Activated CD8-positive, alpha-beta memory T cell treated with anti-CD3 and anti-CD28 coated beads for 4 hours (primary cell): ENCODE results near the gene SCNN1A.
A peak's percentile ranks its signal among the peaks of the same experiment; 100 is the strongest.

Experiments
- DNase-seq, 2 donors: peaks; one replicate each; pipeline ENCODE4 v3.0.0-alpha.2; 2020; ENCODE audit warnings: low read depth in 2 of 2

SCNN1A gene

DNA sequence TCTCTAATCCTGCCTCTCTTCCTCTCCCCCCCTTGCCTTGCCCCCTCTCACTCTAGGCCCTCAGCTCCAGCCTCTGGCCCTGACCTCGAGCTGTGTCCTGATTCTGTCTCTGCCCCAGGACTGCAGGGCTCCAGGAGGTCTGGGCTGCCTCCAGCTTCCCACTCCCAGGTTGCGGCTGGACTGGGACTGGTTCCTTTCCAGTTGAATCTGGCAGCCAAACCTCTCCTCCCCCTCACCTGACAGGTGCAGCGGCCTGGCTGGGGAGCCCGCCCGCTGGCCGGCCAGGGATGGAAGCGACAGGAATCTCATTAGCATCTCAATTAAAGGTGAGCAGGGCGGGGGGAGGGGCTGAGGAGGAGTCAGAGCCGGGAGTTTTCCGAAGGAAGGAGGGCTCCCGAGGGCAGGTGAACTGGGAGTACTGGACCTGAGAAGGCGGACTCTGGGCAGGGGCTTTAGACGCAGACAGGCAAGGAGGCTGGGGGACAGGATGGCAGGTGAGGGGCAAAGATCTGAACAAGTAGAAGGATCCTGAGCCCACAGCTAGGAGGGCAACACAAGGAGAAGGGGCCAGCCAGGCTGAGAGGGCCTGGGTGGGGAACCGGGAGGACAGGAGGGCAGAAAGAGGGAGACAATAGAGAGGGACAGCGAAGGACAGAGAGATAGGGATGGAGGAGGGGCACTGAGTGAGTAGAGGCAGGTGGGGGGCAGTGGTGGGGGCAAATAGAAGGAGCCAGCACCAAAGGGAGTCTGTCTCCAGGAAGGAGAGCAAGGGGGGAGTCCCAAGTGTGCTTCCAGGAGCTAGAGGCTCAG lies at the start of gene SCNN1A:
Gene SCNN1A, minus strand, starts transcription at position 295 of the 810 bp plus-strand sequence. CDS start 780 bp downstream, outside the sequence.
- no peak for DNase-seq

DNA sequence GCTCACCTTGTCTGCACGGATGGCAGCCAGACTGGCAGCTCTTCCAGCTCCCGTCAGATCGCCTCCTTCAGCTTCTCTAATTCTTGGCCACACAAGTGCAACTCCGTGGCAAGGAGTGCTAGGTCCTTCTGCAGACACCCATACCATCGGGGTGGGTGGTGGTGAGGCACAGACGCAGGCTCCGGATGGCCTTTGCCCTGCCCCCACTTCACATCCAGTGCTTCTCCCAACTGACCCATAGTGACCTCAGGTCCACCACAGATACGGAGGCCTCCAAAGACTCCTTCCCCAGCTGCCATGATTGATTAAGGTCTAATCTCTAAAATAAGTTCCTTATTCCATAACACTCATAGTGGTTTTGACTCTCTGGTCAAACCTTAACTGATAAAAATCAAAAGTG lies 49.5 kb upstream of the SCNN1A start:
- no peak for DNase-seq

DNA sequence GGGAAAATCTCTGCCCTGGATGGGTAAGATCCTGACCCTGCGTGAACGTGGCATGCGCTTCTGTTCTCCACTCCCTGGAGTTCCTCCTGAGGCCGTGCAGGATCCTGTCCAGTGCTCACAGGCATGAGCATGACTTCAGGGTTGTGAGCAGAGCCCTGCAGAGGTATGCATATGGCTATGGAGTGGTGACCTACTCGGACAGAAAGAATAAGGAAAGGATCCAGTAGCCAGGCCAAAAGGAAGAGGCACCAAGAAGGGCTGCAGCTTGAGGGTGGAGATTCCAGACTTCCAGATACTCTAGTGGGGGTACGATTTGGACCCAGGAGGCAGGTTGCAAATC lies 48.6 kb upstream of the SCNN1A start:
- no peak for DNase-seq

GRCh38 chr12:6423267-6424007 lies 48.1 kb upstream of the SCNN1A start:
- DNase-seq, result peak; percentile 57 to 61

DNA sequence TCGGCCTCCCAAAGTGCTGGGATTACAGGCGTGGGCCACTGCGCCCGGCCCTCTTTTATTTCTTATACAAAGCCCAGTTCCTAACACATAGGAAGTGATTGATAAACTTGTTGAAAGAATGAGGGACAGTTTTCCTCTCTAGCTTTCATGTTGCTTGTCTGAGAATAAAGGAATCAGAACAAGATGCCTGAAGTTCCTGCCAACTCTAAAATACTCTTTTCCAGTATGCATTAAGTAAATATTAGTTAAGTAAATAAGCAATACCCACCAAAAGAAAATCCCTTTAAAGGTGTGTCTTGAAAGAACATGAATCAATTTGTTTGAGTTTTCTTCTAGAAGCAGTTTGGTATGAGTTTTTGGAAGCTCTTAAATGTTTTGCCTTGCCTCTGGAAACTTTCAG lies 45.0 kb upstream of the SCNN1A start:
- no peak for DNase-seq

DNA sequence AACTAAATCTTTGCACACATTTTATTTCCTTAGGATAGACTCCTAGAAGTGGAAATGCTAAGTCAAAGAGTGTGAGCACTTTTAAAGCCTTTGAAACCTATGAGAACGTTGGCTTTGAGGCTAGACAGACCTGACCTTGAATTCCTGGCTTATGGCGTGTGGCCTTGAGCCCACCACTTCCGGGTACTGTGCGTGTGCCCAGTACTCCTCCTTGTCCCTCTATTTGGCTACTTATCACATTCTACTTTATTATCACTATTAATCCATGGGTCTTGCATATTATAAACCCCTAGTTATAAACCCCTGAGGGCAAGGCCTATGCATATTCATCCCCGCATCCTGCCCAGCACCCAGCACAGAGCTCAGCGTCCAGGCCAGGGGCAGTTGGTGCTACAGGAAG lies 43.4 kb upstream of the SCNN1A start:
- DNase-seq, result no peak

GRCh38 chr12:6416596-6416995 lies 41.2 kb upstream of the SCNN1A start:
- no peak for DNase-seq

GRCh38 chr12:6407236-6407954 lies 32.0 kb upstream of the SCNN1A start:
- no peak for DNase-seq

DNA sequence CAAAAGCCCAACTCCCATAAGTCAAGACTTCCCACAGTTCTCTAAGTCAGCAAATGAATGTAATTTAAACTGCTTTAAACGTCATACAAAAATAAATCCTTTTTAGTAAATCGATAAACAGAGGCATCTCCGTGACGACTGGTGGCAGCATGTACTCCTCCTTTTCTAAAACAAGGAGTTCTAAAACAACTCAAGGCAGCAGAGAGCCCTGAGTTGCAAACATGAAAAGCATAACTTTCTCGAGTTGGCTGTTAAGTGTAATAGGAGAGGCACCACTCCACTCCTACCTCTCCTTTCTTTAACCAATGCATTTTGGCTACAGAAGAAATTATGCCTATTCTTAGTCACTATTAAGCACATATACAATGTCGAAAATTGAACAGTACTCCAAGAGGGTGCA lies 30.6 kb upstream of the SCNN1A start:
- DNase-seq, result no peak

DNA sequence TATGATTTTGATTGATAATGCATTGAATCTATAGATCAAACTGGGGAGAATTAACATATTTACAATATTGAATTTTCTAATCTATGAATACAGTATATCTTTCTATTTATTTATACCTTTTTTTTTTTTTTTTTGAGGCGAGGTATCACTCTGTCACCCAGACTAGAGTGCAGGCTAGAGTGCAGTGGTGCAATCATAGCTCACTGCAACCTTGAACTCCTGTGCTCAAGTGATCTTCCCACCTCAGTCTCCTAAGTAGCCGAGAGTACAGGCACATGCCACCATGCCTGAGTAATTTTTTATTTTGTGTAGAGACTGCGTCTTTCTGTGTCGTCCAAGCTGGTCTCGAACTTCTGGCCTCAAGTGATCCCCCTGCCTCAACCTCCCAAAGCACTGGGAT lies 29.0 kb upstream of the SCNN1A start:
- no peak for DNase-seq

DNA sequence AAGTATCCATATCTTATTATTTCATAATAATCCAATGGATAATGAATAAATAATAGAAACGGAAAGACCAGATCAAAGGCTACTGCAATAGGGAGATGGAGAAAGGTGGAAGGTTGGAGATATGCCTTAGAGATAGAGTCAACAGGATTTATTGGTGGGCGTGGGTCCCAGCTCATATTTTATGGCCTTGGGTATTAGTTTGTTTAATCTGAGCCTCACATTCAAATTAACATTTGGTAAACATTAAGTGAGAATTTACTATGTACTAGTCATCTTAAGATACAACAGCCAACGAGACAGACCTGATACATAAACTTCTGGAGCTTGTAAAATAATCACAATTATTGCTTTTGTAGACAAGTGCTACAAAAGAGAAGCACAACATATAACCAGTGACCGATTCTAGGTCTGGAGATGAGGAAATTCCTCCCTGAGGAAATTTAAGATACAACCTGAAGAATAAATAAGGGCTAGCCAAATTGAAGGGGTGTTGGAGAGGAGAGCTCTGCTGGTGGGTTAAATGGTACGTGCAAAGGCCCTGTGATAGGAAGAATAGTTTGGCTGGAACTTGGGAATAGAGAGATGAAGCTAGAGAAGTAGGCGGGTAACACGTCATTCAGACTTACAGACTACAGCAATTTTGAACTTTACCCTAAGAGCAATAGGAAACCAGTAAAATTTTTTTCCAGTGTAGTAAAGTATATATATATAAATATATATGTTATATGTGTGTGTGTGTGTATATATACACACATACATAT lies 24.7 kb upstream of the SCNN1A start:
- DNase-seq, result no peak

GRCh38 chr12:6396031-6396430 lies 20.7 kb upstream of the SCNN1A start:
- no peak for DNase-seq

DNA sequence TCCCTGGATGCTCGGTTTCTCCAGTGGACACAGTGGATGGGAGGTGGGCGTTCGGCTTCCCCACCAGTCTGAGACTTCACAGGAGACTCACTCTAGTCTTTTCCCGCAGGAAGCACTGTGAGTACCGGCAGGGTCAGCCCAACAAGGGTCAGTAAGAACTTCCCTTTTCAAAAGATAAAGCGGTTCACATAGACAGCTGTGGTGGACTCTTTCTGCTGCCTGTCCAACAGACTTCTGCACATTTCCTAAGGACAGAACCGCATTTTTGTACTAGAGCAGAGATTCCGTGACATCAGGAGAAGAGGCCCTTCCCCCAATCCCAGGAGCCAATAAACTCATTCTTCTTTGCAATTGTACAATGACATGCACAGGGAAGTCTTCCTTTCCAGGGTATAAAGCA lies 19.0 kb upstream of the SCNN1A start:
- no peak for DNase-seq

- no peak for DNase-seq
Measured at GRCh38 chr12:6393109-6393508, 17.7 kb upstream of the SCNN1A start.

DNA sequence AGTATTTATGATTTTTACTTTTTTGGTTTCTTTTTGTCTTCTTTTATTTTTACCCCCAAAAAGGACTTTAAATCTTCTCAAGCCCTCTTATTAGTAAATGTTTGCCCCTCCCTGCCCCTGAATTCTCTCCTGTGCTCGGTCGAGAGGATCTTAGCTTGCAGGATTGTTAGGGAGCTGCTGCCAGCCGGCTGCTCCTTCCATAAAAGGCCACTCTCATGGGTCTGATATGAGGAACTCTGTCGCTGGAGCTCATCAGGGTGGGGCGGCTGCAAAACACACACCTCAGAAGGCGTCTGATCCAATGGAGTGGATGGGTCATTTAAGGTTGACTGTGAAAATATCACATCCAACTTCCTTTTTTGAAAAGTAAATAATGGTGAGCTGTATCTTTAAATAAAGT lies 17.1 kb upstream of the SCNN1A start:
- DNase-seq, result no peak

- DNase-seq, result no peak
Measured at GRCh38 chr12:6391013-6391412, 15.7 kb upstream of the SCNN1A start.

DNA sequence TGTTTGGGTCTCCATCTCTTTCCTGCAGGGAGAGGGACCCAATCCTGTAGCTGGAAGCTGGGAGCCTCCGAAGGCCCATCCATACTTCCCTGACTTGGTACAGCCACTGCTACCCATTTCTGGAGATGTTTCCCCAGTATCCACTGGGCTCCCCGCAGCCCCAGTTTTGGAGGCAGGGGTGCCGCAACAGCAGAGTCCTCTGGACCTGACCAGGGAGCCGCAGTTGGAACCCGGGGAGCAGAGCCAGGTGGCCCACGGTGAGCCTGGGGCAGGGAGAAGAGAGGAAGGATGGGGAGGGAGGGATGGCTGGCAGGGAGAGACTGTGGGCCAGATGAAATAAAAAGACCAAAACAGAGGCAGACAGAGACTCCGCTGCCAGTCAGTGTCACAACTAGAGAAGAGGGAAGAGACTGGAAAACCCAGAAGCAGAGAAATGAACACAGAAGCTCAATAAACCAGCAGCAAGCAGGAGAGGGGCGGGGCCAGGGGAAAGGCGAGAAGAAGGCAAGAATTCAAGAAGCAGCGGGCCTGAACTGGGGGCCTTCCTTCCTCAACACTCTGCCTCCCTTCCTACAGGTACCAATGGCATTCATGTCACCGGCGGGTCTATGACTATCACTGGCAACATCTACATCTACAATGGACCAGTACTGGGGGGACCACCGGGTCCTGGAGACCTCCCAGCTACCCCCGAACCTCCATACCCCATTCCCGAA lies 14.9 kb upstream of the SCNN1A start:
- no peak for DNase-seq

DNA sequence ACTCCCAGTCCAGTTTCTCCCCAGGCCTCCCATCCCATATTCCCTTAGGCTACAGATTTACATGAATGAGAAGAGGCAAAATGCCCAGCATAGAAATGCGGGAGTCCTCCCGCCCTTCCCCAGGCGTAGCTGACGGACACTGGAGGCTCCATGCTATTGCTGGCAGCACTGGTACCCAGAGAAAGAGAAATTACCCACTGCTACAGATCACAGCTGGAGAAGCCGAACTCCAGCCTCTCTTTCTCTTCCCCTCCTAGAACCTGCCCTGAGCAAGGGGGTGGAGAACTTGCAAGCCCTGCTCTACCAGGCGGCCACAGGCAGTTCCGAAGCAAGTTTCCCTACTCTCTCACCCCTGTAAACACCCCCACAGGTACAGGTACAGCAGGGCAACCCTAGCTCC lies 12.2 kb upstream of the SCNN1A start:
- no peak for DNase-seq

GRCh38 chr12:6386491-6386890 lies 11.1 kb upstream of the SCNN1A start:
- DNase-seq, result no peak

- no peak for DNase-seq
Measured at GRCh38 chr12:6386038-6386437, 10.7 kb upstream of the SCNN1A start.
